Embryonic facial prominence (tissue), 1 donor: ENCODE data around the gene C1QL3.

Experiments
- DNase-seq: peaks from one replicate; pipeline ENCODE4 v3.0.0-alpha.2; 2016; ENCODE audit errors: extremely low spot score

The C1QL3 gene

GRCh38 chr10:16521311-16522016, at the start of gene C1QL3:
TSS of gene C1QL3 (minus strand) at chr10:16521879. CDS start at chr10:16521065, 814 bp downstream.
- DNase-seq: no peak

- DNase-seq: no peak
Measured at GRCh38 chr10:16570731-16571130, 49.1 kb upstream of the C1QL3 start.

- DNase-seq: no peak
Measured at GRCh38 chr10:16566202-16566805, 44.6 kb upstream of the C1QL3 start.

- no peak for DNase-seq
Measured at GRCh38 chr10:16565604-16566003, 43.9 kb upstream of the C1QL3 start.

GRCh38 chr10:16562891-16563290, 41.2 kb upstream of the C1QL3 start:
- DNase-seq: no peak

GRCh38 chr10:16559236-16559773, 37.6 kb upstream of the C1QL3 start:
- no peak for DNase-seq

- DNase-seq: no peak
Measured at GRCh38 chr10:16547973-16548372, 26.3 kb upstream of the C1QL3 start.

- DNase-seq: no peak
Measured at GRCh38 chr10:16545116-16545736, 23.5 kb upstream of the C1QL3 start.

GRCh38 chr10:16544591-16544990, 22.9 kb upstream of the C1QL3 start:
- no peak for DNase-seq

- no peak for DNase-seq
Measured at GRCh38 chr10:16544099-16544498, 22.4 kb upstream of the C1QL3 start.

- DNase-seq: no peak
Measured at GRCh38 chr10:16536155-16536554, 14.5 kb upstream of the C1QL3 start.

- DNase-seq: no peak
Measured at GRCh38 chr10:16529853-16530252, 8.2 kb upstream of the C1QL3 start.

- no peak for DNase-seq
Measured at GRCh38 chr10:16527452-16527851, 5.8 kb upstream of the C1QL3 start.

GRCh38 chr10:16520900-16521299, 779 bp downstream of the C1QL3 start:
- DNase-seq: no peak

GRCh38 chr10:16519908-16520861, 1.5 kb downstream of the C1QL3 start:
- no peak for DNase-seq

GRCh38 chr10:16519250-16519907, 2.3 kb downstream of the C1QL3 start:
- no peak for DNase-seq

GRCh38 chr10:16518822-16519221, 2.9 kb downstream of the C1QL3 start:
- no peak for DNase-seq

- DNase-seq: no peak
Measured at GRCh38 chr10:16510843-16511242, 10.8 kb downstream of the C1QL3 start.

GRCh38 chr10:16509996-16510395, 11.7 kb downstream of the C1QL3 start:
- DNase-seq: no peak

GRCh38 chr10:16505161-16505560, 16.5 kb downstream of the C1QL3 start:
- no peak for DNase-seq

GRCh38 chr10:16497911-16498310, 23.8 kb downstream of the C1QL3 start:
- no peak for DNase-seq
